A549 (cell line): Measurements from ENCODE around the gene SP6.

Source experiments
- EHMT2 ChIP-seq: fragments of 200-600 bp; sonication (generic); IDR thresholded peaks from 2 replicates; pipeline ENCODE4 v1.6.1; 2016; ENCODE audit warnings: antibody characterized with exemption, low read depth, mild to moderate bottlenecking, moderate library complexity
- JUNB ChIP-seq: fragments of >200 bp; sonication (Bioruptor Twin); formaldehyde crosslinking; IDR thresholded peaks from 2 replicates; pipeline ENCODE4 v1.6.1; 2016
- KDM1A ChIP-seq: fragments of 200-600 bp; sonication (generic); IDR thresholded peaks from 2 replicates; pipeline ENCODE4 v1.6.1; 2016; ENCODE audit warnings: low read depth, mild to moderate bottlenecking
- MYC ChIP-seq: IDR thresholded peaks from 2 replicates; pipeline ENCODE4 v1.6.1; 2012; ENCODE audit warnings: mild to moderate bottlenecking, inconsistent platforms, low read length, improper control_type of control experiment, borderline replicate concordance
- POLR2A ChIP-seq: IDR thresholded peaks from 2 replicates; pipeline ENCODE4 v1.6.1; 2012; ENCODE audit warnings: mild to moderate bottlenecking, low read length
- RARB ChIP-seq: fragments of 250-450 bp; sonication (Bioruptor Pico); IDR thresholded peaks from 2 replicates; pipeline ENCODE4 v1.8.0; 2021; ENCODE audit warnings: mild to moderate bottlenecking, moderate library complexity
- SMC3 ChIP-seq: fragments of >200 bp; sonication (Bioruptor Twin); formaldehyde crosslinking; IDR thresholded peaks from 3 replicates; pipeline ENCODE4 v1.6.1; 2018; ENCODE audit warnings: inconsistent platforms
- TP53 ChIP-seq: fragments of 250-450 bp; sonication (Bioruptor Pico); IDR thresholded peaks from 2 replicates; pipeline ENCODE4 v1.5.0; 2021; ENCODE audit warnings: mild to moderate bottlenecking, moderate library complexity
- TF ChIP-seq, protein P1 (sequence below): fragments of >200 bp; sonication (Bioruptor Twin); formaldehyde crosslinking; IDR thresholded peaks from 3 replicates; pipeline ENCODE4 v1.5.1; 2016
- TF ChIP-seq, protein P2 (sequence below): fragments of >200 bp; sonication (Bioruptor Twin); formaldehyde crosslinking; IDR thresholded peaks from 3 replicates; pipeline ENCODE4 v1.6.1; 2016
- TF ChIP-seq, protein P3 (sequence below): IDR thresholded peaks from 2 replicates; pipeline ENCODE4 v1.6.1; 2012
- TF ChIP-seq, protein P4 (sequence below): fragments of 150-350 bp; IDR thresholded peaks from 2 replicates; pipeline ENCODE4 v1.6.1; 2014; ENCODE audit warnings: low read depth, mild to moderate bottlenecking, low read length
- TF ChIP-seq, protein P5 (sequence below): fragments of 250-450 bp; sonication (Bioruptor Pico); IDR thresholded peaks from 2 replicates; pipeline ENCODE4 v1.5.0; 2021; ENCODE audit warnings: mild to moderate bottlenecking, moderate library complexity, borderline replicate concordance
- TF ChIP-seq, protein P6 (sequence below): IDR thresholded peaks from 2 replicates; pipeline ENCODE4 v1.6.1; 2012

DNA sequence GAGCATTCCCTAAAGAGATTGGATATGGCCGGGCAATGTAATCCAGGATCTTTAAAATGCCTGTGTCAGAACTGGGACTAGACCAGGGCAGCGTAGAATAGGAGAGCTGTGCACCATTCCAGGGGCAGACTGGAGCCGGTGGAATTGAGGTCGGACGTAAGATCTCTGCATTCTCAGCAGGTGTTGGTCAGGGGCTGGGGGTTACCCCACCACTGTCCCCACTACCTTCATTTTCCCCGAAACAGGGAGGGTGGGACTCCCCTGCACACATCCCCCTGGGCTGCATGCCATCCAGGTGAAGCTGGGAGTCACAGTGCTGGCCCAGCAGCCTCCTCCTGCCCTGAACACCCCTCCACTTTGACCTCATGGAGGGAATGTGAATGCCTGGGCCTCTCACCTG lies 47.2 kb downstream of the SP6 start:
- TF ChIP-seq, protein P1, sequence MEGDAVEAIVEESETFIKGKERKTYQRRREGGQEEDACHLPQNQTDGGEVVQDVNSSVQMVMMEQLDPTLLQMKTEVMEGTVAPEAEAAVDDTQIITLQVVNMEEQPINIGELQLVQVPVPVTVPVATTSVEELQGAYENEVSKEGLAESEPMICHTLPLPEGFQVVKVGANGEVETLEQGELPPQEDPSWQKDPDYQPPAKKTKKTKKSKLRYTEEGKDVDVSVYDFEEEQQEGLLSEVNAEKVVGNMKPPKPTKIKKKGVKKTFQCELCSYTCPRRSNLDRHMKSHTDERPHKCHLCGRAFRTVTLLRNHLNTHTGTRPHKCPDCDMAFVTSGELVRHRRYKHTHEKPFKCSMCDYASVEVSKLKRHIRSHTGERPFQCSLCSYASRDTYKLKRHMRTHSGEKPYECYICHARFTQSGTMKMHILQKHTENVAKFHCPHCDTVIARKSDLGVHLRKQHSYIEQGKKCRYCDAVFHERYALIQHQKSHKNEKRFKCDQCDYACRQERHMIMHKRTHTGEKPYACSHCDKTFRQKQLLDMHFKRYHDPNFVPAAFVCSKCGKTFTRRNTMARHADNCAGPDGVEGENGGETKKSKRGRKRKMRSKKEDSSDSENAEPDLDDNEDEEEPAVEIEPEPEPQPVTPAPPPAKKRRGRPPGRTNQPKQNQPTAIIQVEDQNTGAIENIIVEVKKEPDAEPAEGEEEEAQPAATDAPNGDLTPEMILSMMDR: no peak
- TF ChIP-seq SMC3 (no peak), POLR2A (no peak), KDM1A (no peak), EHMT2 (no peak), RARB (CRISPR knock-in tag) (no peak), JUNB (no peak), MYC (no peak), TP53 (CRISPR knock-in tag) (no peak)
- TF ChIP-seq, protein P2, sequence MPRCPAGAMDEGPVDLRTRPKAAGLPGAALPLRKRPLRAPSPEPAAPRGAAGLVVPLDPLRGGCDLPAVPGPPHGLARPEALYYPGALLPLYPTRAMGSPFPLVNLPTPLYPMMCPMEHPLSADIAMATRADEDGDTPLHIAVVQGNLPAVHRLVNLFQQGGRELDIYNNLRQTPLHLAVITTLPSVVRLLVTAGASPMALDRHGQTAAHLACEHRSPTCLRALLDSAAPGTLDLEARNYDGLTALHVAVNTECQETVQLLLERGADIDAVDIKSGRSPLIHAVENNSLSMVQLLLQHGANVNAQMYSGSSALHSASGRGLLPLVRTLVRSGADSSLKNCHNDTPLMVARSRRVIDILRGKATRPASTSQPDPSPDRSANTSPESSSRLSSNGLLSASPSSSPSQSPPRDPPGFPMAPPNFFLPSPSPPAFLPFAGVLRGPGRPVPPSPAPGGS: no peak
- TF ChIP-seq, protein P3, sequence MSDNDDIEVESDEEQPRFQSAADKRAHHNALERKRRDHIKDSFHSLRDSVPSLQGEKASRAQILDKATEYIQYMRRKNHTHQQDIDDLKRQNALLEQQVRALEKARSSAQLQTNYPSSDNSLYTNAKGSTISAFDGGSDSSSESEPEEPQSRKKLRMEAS: no peak
- TF ChIP-seq, protein P4, sequence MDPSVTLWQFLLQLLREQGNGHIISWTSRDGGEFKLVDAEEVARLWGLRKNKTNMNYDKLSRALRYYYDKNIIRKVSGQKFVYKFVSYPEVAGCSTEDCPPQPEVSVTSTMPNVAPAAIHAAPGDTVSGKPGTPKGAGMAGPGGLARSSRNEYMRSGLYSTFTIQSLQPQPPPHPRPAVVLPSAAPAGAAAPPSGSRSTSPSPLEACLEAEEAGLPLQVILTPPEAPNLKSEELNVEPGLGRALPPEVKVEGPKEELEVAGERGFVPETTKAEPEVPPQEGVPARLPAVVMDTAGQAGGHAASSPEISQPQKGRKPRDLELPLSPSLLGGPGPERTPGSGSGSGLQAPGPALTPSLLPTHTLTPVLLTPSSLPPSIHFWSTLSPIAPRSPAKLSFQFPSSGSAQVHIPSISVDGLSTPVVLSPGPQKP: no peak
- TF ChIP-seq, protein P5, sequence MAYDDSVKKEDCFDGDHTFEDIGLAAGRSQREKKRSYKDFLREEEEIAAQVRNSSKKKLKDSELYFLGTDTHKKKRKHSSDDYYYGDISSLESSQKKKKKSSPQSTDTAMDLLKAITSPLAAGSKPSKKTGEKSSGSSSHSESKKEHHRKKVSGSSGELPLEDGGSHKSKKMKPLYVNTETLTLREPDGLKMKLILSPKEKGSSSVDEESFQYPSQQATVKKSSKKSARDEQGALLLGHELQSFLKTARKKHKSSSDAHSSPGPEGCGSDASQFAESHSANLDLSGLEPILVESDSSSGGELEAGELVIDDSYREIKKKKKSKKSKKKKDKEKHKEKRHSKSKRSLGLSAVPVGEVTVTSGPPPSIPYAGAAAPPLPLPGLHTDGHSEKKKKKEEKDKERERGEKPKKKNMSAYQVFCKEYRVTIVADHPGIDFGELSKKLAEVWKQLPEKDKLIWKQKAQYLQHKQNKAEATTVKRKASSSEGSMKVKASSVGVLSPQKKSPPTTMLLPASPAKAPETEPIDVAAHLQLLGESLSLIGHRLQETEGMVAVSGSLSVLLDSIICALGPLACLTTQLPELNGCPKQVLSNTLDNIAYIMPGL: no peak
- TF ChIP-seq, protein P6, sequence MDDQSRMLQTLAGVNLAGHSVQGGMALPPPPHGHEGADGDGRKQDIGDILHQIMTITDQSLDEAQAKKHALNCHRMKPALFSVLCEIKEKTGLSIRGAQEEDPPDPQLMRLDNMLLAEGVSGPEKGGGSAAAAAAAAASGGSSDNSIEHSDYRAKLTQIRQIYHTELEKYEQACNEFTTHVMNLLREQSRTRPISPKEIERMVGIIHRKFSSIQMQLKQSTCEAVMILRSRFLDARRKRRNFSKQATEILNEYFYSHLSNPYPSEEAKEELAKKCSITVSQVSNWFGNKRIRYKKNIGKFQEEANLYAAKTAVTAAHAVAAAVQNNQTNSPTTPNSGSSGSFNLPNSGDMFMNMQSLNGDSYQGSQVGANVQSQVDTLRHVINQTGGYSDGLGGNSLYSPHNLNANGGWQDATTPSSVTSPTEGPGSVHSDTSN: no peak
